Smooth muscle cell (in vitro differentiated cells): Measurements from ENCODE around the gene G2E3. TPM values are rescaled to one million over a fixed set of nuclear protein-coding genes. Genes with fewer than 3 reads are reported as not detected.

Experiments
- DNase-seq: peaks from one replicate; lab custom pipeline; 2025; ENCODE audit not compliant: unreplicated experiment; lab: John Stamatoyannopoulos, UW
- H2AFZ ChIP-seq: fragments of 200-600 bp; sonication (generic); 2 replicates; pipeline ENCODE4 v1.6.0; 2016; ENCODE audit warnings: antibody characterized with exemption, low read depth, mild to moderate bottlenecking
- H3F3A ChIP-seq: fragments of 200-600 bp; sonication (generic); 2 replicates; pipeline ENCODE4 v1.6.0; 2017; ENCODE audit warnings: antibody characterized with exemption, low read depth
- H3K27ac ChIP-seq: fragments of 200-600 bp; sonication (generic); 2 replicates; pipeline ENCODE4 v1.5.1; 2016; ENCODE audit warnings: low read depth, mild to moderate bottlenecking
- H3K27me3 ChIP-seq: fragments of 200-600 bp; sonication (generic); 2 replicates; pipeline ENCODE4 v1.6.1; 2016; ENCODE audit warnings: low read depth, mild to moderate bottlenecking
- H3K36me3 ChIP-seq: fragments of 200-600 bp; sonication (generic); 2 replicates; pipeline ENCODE4 v1.5.1; 2016; ENCODE audit warnings: low read depth
- H3K4me1 ChIP-seq: fragments of 200-600 bp; sonication (generic); 2 replicates; pipeline ENCODE4 v1.5.1; 2016; ENCODE audit warnings: low read depth
- H3K4me2 ChIP-seq: fragments of 200-600 bp; sonication (generic); 2 replicates; pipeline ENCODE4 v1.6.0; 2016; ENCODE audit warnings: mild to moderate bottlenecking
- H3K4me3 ChIP-seq: fragments of 200-600 bp; sonication (generic); 2 replicates; pipeline ENCODE4 v1.5.1; 2016; ENCODE audit warnings: mild to moderate bottlenecking
- H3K79me2 ChIP-seq: fragments of 200-600 bp; sonication (generic); 2 replicates; pipeline ENCODE4 v1.6.0; 2016; ENCODE audit warnings: low read depth, mild to moderate bottlenecking
- H3K9ac ChIP-seq: fragments of 200-600 bp; sonication (generic); 2 replicates; pipeline ENCODE4 v1.6.0; 2016; ENCODE audit warnings: low read depth
- H3K9me3 ChIP-seq: fragments of 200-600 bp; sonication (generic); replicated peaks from 2 replicates; pipeline ENCODE4 v1.5.1; 2016; ENCODE audit warnings: low read depth
- H4K20me1 ChIP-seq: fragments of 200-600 bp; sonication (generic); 2 replicates; pipeline ENCODE4 v1.6.0; 2016; ENCODE audit warnings: low read depth
- WGBS: methylation state at CpG from one replicate; pipeline ENCODE4 v1.1.7; 2016; ENCODE audit warnings: low lambda C conversion rate; 5-methylcytosine and 5-hydroxymethylcytosine counted together
- polyA plus RNA-seq: library from polyadenylated mRNA; unstranded; fragments of >200 nt; fragmentation: Nextera tagmentation; extraction: Ambion mirVana; gene quantifications from 2 replicates; pipeline ENCODE4 v1.2.1, GENCODE V29; 2016
- total RNA-seq: library from RNA; depleted of rRNA; stranded (reverse); fragments of >200 nt; gene quantifications from 2 replicates; pipeline ENCODE4 v1.2.3, GENCODE V29; 2014
- TF ChIP-seq, protein P1 (sequence below): fragments of 200-600 bp; sonication (generic); IDR thresholded peaks from 2 replicates; pipeline ENCODE4 v1.5.1; 2017; ENCODE audit warnings: borderline replicate concordance, mild to moderate bottlenecking, antibody characterized with exemption; ENCODE audit not compliant: insufficient read depth, poor library complexity, severe bottlenecking

The G2E3 gene
- total and polyA plus RNA-seq, 2 experiments from 2014 or later: 15.2 to 25.1 TPM

DNA sequence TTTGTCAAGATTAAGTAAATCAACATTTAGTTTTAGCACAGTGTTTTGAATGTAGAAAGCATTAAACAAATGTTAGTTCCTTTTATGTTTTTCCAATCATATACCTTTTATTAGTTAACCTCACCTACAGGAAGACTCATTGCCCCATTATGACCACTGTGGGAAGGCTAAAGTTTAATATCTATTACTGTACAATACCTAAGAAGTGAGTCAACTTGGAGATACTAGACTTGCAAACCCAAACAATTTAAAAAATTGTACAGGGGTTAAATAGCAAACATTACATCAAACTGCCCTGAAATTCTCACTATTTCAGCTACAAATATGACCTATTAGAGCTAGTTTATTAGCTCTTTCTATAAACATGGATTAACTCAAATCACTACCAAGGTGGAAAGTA, 8.6 kb upstream of the G2E3 start:
- Histone ChIP-seq H3K27me3 (no peaks in the 10 kb centered on the region), H3K27ac (no peak overlapping the region), H3K36me3 (no peaks in the 10 kb centered on the region), H3K4me3 (no peak overlapping the region), H4K20me1 (no peaks in the 10 kb centered on the region), H3F3A (no peaks in the 10 kb centered on the region), H3K4me2 (no peak overlapping the region), H3K4me1 (no peaks in the 10 kb centered on the region), H2AFZ (no peak overlapping the region), H3K9me3 (no peaks in the 10 kb centered on the region), H3K79me2 (no peaks in the 10 kb centered on the region), H3K9ac (no peak overlapping the region)
- TF ChIP-seq, protein P1, sequence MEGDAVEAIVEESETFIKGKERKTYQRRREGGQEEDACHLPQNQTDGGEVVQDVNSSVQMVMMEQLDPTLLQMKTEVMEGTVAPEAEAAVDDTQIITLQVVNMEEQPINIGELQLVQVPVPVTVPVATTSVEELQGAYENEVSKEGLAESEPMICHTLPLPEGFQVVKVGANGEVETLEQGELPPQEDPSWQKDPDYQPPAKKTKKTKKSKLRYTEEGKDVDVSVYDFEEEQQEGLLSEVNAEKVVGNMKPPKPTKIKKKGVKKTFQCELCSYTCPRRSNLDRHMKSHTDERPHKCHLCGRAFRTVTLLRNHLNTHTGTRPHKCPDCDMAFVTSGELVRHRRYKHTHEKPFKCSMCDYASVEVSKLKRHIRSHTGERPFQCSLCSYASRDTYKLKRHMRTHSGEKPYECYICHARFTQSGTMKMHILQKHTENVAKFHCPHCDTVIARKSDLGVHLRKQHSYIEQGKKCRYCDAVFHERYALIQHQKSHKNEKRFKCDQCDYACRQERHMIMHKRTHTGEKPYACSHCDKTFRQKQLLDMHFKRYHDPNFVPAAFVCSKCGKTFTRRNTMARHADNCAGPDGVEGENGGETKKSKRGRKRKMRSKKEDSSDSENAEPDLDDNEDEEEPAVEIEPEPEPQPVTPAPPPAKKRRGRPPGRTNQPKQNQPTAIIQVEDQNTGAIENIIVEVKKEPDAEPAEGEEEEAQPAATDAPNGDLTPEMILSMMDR: no peak
- no peak for DNase-seq

DNA sequence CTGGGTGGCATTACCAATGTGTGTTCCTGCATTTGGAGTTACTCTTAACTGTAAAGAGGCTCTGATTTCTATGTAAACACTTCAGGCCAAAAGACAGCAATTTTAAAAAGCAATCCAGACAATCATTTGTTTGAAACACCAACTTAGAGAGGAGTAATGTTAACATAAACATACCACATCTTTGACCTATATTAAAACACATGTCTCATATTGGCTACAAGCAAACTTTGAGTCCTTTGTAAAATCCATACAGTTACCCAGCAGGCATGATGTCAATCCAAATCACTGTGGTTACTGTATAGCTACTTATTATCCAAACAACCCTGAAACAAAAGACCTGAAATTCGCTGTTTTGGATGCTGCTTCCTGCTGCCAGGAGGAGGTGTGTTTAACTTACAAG, 7.5 kb upstream of the G2E3 start:
- H4K20me1 ChIP-seq: no peaks in the 10 kb centered on the region

DNA sequence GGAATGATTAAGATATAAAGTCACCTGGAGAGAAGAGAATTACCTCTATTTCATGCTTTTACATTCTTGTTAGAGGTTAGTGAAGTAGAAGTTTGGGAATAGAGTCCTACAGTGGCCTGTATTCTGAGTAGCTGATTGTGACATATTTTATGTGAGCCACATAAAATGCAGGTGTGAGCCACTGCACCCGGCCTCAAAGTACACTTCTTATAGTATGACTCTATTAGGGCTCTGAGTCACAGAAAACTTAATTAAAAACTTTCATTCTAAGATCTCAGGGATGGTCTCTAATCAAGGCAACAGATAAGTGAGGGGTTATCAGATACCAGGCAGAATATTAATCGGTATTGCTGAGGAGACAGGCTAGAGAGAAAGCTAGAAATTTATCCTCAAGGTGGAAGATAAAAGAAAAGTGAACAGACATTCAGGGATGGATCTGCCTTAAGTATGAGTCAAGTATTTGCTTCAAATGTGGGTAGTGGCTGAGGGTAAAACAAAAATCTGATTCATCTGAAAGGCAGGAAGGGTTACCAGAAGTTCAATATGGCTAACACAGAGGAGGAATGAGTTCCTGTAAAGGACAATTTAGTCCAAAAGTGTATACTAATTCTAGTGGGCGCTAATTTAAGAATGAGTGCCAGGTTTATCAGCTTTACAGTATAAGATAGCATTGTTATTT, 5.5 kb upstream of the G2E3 start:
- no peak overlapping the region for H2AFZ ChIP-seq
- peaks cover 4% of the 10 kb centered on the region for H3K4me1 ChIP-seq
- H4K20me1 ChIP-seq: no peaks in the 10 kb centered on the region
- peaks cover 4% of the 10 kb centered on the region for H3F3A ChIP-seq
- no peak overlapping the region for H3K4me3 ChIP-seq
- 84% methylated on average over 3 of the region's 3 CpGs for WGBS
- TF ChIP-seq, protein P1: no peak
- H3K36me3 ChIP-seq: no peaks in the 10 kb centered on the region
- DNase-seq: no peak
- H3K4me2 ChIP-seq: no peak overlapping the region
- no peaks in the 10 kb centered on the region for H3K27me3 ChIP-seq
- H3K27ac ChIP-seq: no peak overlapping the region
- H3K9ac ChIP-seq: no peak overlapping the region
- H3K9me3 ChIP-seq: no peaks in the 10 kb centered on the region
- no peaks in the 10 kb centered on the region for H3K79me2 ChIP-seq

More for the DNA sequence above, 7.5 kb upstream of the G2E3 start:
- Histone ChIP-seq H2AFZ (no peak overlapping the region), H3K79me2 (no peaks in the 10 kb centered on the region), H3K4me2 (no peak overlapping the region), H3K27ac (no peak overlapping the region), H3K27me3 (no peaks in the 10 kb centered on the region), H3F3A (no peaks in the 10 kb centered on the region), H3K36me3 (no peaks in the 10 kb centered on the region), H3K4me3 (no peak overlapping the region), H3K4me1 (no peaks in the 10 kb centered on the region), H3K9ac (no peak overlapping the region), H3K9me3 (no peaks in the 10 kb centered on the region)
- no peak for DNase-seq
- TF ChIP-seq, protein P1: no peak
- WGBS: 86% methylated on average over 1 of the region's 1 CpG

DNA sequence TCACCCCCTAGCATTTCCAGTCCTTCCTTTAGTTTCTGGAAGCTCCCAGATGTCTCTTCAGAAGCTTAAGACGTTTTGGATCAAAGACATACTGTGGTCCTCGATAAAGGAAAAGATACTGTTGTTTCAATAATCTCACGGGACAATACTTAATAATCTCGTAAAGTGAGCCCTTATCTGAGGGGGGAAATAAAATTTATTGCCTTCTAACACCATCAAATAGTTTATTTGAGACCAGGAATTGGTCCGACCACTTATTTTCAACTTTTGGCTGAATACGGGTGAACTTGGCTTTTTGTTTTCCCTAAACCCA, 640 bp upstream of the G2E3 start:
- H3K27ac ChIP-seq: peak overlapping the region; percentile 86
- 45% methylated on average over 6 of the region's 6 CpGs for WGBS
- TF ChIP-seq, protein P1: no peak

More for the DNA sequence above, 640 bp upstream of the G2E3 start:
- Histone ChIP-seq H3K9me3 (no peaks in the 10 kb centered on the region), H3K4me3 (peak overlapping the region; percentile 87), H2AFZ (peak overlapping the region; percentile 99), H4K20me1 (peaks cover 33% of the 10 kb centered on the region), H3K79me2 (peaks cover 44% of the 10 kb centered on the region), H3K36me3 (no peaks in the 10 kb centered on the region), H3F3A (peaks cover 10% of the 10 kb centered on the region), H3K9ac (peak overlapping the region; percentile 84), H3K4me1 (peaks cover 27% of the 10 kb centered on the region), H3K27me3 (no peaks in the 10 kb centered on the region), H3K4me2 (peak overlapping the region; percentile 92)
- no peak for DNase-seq
